ENCODE results near the gene TRIM31.

The TRIM31 gene

GRCh38 chr6:30113003-30113759 is at the start of gene TRIM31:
TSS of gene TRIM31 (minus strand) at chr6:30113090. CDS start at chr6:30112805, 285 bp downstream.
- no peak for DNase-seq (ENCODE audit: low spot score)

- DNase-seq (ENCODE audit: low spot score) = no peak
Measured at GRCh38 chr6:30162265-30163089, 49.6 kb upstream of the TRIM31 start.

DNA sequence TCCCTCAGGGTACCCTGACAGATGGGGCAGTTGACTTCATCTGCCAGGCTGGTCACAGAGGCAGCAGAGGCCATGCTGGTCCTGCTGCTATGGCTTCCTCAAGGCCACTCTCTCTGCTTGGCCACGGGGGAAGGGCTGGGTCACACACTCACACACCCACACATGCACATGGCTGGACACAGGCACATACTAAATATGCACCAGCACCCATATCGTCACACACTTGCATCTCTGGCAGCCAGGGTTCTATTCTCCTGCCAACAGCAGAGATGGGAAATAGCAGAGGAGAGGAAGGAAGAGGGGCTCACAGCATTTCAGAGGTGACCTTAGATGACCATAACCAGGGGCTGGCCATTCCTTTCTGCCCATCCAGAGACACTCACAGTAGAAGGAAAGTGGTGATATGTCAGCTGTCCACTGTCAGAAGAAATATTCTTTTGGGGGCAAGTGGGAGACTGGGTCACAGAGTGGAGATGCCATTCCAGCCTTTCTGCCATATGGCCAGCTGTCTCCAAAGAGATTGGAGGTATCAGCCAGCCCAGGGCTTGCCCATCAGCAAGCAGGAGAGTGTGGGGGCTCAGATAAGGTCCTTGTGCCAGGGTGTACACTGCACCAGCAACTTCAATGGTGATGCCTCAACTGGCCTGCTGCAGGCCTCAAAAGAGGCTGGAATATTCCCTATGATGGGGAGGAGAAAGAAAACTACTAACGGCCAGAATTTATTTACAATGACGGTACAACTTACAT is 48.1 kb upstream of the TRIM31 start, which contains the start of gene TRIM10:
Gene TRIM10, minus strand, starts transcription at position 427 of the 747 bp plus-strand sequence. Its CDS starts 353 bp downstream, at position 74.
- DNase-seq (ENCODE audit: low spot score) = no peak

DNA sequence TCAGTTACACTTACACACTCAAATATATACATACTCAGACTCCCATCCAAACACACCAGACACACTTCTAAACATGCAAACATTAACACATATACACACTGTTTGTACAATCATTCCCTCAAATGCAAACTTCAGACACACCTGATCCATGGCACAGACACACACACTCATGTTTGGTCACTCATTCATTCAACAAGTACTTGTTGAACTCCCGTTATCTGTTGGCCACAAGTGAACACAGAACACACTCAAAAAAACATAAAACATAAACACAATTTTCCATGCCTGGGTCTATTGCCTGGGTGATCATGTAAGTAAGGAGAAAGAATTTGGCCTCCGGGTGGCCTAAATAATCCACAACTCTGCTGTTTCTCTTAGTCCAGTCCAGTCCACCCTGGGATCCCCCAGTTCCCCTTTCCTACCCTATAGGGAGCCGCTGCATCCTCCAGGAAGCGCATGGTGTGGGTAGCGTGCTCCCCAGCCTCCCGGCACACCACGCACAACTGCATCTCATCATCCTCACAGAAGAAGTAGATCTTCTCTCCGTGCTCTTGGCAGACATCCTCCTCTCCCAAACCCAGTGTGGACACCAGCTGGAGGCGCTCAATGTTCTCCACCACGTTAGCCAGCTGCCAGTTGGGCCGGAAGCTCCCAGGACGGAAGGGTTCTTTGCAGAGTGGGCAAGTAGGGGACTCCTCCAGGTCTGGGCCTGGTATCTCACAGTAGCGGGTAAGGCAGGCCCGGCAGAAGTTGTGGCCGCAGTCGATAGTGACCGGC is 47.3 kb upstream of the TRIM31 start:
- no peak for DNase-seq (ENCODE audit: low spot score)

DNA sequence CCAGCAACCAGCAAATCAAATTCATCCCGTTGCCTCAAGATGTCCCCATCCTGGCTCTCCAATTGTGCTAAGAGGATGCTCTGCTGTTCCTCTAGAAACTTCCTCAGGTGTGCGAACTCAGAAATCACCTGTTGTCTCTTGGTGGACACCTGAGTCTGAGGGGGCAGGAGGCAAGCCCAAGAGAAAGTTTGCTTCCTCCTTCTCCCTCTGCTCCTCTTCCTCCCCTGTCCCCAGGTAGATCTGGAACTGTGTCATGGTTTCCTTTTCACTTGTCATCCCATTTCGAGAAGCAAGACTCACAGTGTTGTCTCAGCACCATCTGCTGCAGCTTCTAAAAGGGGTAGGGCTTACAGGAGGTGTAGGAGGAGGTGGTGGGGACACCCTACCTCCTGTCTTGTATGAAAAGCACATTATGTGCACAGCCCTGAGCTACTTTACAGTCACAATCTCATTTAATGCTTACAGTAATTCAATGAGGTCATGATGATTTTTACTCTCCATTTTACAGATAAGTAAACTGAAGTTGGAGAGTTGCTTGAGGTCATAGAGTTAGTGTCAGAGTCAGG is 45.7 kb upstream of the TRIM31 start:
- no peak for DNase-seq (ENCODE audit: low spot score)

DNA sequence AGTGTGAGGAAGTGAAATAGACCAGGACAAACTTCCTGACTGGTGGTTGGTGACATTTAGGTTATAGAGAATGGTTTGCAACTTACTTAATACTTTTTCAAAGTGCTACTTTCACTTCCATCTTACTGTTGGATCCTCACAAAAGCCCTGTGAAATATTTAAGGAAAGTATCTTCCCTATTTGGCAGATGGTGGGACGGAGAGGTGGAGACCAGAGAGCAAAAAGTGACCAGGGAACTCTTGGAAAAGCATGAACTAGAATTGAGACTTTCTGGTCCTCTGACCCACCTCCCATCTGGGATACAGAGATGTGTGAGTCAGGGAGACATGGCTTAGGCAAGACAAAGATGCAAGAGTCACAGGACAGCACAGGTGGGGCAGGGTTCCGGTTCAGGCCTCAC is 45.1 kb upstream of the TRIM31 start:
- no peak for DNase-seq (ENCODE audit: low spot score)

DNA sequence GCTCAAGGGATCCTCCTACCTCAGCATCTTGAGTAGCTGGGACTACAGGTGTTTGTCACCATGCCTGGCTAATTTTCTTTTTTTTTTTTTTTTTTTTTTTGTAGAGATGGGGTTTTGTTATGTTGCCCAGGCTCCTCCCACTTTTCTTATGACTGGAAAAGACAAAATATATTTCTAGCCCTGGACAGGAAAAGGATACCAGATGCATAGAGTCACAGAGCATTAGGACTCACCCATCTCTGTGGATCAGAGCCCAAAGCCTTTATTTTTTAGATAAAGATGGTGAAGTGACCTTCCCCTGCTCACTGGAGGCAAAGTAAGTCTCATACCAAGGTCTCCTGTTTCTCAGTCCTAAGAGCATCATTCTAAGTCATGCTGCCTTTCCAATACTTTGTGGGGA is 44.7 kb upstream of the TRIM31 start:
- no peak for DNase-seq (ENCODE audit: low spot score)

DNA sequence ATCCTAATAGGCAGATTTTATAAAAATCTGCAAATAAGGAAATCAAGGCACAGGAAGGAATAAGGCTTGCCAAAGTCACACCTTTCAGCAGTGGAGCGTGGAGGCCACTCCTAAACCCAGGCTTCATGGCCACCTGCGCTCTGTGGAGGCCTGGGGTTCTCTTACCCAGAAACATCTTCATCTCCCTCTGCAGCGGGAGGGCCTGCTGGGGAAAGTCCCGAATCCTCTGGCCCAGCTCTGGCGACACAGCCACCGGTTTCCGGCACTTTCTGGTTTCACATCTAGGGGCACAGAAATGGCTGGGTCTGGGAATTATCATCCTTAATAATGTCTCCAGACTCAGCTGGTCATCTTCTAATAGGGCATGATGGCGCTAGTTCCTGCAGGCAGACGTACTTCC is 43.9 kb upstream of the TRIM31 start:
- DNase-seq (ENCODE audit: low spot score) = no peak

DNA sequence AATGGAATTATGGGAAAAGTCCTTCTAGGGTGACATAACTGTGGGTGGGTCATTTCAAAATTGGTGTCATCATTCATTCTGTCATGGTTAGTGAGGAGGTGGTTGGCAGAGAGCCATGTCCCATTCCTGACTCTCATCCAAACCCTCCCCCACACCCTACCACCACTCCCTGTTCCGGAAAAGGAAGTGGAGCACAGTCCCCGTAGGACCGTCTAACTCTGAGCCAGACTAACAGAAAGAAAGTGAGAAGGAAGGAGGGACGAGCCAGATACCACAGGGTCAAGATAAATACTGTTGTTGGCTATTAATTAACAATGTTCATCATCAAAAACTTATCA is 43.3 kb upstream of the TRIM31 start:
- no peak for DNase-seq (ENCODE audit: low spot score)

DNA sequence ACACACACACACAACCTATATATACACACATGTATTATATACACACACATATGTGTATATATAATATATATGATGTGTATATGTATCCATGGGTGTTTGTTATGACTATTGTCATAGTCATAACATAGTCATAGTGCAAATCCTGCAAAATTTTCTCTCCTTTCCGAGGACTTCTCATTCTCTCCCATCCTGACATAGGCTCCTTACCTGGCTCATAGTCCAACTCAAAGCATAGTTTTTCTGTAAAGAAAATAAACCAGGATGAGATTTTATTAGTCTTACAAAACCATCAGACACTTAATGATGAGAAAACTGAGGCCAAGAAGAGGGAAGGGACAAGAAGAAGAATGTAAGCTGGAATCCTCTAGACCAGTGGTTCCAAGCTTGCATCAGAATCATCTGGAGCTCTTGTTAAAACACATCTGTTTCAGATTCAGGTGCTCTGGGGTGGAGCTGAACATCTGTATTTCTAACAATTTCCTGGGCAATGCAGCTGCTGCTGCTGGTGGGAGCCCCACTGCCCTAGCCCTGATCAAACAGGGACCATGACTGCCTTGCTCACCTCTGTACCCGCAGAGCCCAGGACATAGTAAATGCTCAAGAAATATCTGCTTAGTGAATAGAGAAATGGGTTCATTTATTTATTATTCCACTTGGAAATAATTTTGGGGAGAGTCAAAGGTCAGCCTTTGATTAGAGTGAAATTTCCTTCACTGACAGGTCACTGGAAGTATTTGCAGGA is 42.8 kb upstream of the TRIM31 start:
- no peak for DNase-seq (ENCODE audit: low spot score)

DNA sequence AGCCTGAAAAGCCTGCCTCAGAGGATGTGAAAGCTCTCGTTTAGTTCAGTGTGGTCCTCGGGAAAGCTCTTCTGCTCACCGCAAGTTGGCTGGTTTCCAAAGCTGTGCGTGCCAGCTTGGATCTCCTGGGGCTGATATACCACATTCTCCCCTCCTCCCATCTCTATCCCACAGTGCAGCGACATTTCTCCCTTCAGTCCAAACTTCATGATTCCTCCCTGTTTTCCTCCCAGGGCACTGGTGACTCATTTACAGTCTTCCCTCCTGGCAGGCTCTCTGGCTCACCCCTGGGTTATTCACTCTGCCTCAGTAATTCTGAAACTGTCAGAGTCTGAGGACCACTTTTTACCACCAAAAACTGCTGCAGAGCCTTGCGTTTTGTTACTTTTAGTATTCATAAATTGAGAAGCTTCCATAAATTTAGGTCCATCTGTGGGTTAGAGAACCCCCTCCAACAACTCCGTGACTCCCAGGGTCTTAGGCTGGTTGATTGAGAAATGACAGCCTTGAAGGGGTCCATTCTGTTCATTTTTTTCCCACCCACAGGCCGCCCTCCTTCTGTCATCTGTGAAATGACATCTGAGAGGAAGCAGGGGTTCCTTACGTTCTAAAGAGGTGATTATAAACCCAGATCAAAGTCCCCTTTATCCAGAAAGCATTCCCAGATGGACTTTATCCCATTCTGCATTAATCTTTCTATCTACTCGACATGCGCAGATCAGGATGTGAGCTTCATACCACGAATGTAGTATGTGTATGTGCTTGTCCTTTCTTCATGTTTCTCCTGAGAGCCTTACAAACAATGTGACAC is 42.0 kb upstream of the TRIM31 start:
- DNase-seq (ENCODE audit: low spot score) = no peak

GRCh38 chr6:30154061-30154460 is 41.2 kb upstream of the TRIM31 start:
- no peak for DNase-seq (ENCODE audit: low spot score)

GRCh38 chr6:30152910-30153610 is 40.2 kb upstream of the TRIM31 start:
- no peak for DNase-seq (ENCODE audit: low spot score)

DNA sequence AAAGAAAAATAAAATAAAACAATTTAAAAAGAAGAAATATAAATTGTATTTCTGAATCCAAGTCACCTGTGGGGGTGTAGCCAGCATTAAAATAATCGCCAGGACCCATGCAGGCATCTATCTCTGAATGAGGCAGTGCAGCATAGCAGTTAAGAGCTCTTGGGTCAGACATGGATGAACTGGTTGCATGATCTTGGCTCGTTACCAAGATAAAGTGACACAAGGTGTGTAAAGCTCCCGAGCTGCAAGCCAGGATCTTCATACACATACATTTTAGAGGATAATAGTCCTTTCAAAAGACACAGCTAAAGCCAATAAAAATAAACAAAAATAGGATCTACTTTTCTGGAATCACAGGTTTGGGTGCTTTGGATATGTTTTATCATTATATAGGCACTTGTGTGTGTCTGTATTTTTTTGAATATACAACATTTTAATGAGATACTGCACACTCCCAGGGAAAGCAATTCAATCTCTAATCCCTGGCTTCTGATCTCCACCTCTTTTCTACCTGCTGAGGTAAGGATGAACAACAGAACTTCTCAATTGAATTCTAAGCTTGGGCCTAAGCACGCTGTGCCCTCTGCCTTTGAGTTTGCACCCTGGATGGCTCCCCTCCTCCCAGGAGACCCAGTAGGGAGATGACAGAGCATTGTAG is 39.3 kb upstream of the TRIM31 start:
- DNase-seq (ENCODE audit: low spot score) = no peak

DNA sequence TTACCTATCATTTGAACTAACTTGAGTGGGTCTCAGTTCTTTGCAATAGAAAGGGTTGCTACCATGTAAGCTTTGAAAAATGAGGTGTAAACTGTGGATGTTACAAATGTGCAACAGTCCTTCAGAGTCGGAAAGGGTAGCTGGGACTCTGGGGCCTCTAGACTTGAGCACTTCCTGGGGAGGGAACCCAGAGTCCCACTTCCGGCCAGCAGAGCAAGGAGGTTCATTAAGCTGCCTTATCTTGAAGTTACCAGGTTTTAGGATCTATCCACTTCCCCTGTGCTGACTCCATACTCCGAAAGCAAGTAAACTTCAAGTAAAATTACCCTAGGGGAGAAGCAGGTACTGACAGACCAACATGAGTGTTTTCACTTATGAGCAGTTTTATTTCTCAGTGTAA is 38.7 kb upstream of the TRIM31 start:
- no peak for DNase-seq (ENCODE audit: low spot score)

DNA sequence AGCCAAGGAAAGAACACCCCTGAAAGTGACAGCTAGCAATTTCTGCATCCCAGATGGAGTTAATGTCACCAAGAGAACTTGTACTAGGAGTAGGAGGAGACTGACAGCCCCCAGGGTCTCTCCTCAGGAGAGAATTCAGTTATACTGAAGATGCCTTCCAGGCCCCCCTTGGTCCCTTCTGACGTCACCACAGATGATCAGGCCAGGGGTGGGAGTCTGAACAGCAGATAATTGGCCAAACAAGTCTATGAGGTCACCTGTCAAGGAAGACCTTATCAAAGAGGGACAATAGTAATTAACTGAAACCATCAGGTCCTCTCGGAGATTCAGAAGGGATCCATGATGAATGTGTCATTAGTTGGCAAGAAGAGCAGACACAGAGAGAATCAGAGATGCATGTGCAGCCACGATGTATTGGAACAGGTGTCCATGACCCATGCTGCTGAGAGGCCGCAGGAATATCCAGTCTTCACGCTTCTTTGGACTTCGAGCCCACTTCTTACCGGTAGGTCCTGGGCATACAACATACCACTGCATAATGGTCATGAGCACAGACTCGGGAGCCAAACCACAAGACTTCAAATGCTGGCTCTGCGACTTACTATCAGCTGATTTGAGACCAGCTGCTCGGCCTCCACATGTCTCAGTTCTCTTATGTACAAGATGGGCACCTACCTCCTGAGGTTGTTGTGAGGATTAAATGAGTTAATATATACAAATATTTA is 37.9 kb upstream of the TRIM31 start:
- no peak for DNase-seq (ENCODE audit: low spot score)

DNA sequence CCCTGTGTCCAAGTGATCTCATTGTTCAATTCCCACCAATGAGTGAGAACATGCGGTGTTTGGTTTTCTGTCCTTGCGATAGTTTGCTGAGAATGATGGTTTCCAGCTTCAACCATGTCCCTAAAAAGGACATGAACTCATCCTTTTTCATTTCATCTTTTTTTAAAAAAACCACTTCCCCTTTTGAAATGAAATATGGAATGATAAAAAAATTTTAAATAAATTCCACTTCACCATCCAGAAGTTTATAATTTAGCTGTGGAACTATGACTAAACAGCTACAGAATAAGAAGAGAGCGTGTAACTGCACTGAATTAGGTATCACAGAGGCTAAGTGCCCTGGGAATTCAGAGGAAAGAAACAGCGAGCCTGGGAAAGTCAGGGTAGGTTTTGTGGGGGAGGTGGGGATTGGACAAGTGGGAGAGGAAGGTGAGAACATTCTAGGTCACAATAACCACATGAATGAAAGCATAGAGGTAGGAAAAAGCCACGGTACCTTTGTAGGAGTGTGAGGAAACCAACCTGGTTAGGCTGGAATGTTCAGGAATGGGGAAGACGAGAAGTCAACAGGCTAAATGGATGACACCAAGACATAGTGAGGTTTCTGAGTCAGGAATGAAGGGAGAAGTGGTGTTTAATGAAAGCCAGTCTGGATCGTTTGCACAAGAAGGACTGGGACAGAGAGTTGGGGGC is 37.1 kb upstream of the TRIM31 start:
- no peak for DNase-seq (ENCODE audit: low spot score)

DNA sequence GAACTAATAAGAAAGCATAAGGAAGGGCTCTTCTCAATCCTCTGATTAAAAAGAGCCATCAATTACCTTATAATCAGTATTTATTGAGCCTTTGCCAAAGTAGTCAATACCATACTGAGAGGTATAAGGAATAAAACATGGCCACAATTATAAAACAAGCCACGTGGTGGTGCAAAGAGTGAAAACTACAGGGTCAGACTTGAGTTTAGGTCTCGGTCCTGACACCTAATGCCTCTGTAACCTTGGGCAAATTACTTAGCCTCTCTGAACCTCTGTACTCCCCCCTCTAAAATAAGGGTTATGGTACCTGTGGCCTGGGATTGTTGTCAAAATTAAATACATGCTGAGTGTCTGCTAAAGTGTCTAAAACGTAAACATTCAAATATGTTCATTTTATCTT is 36.3 kb upstream of the TRIM31 start:
- no peak for DNase-seq (ENCODE audit: low spot score)

Measured in CD4-positive, alpha-beta T cell treated with Interleukin-15 for 4 hours (primary cell).